Stomach (tissue), 4 donors: Measurements from ENCODE around the gene PDE8B.

Experiments used
- CTCF ChIP-seq, 7 experiments: fragments of 450-650 bp in 4 of 7; fragments of 200-600 bp in 3 of 7; sonication (generic) in 3 of 7; IDR thresholded peaks; one replicate each; pipeline ENCODE4 v1.5.1; 2016 to 2019; ENCODE audit warnings: antibody characterized with exemption in 7 of 7, control low read depth in 2 of 7, mild to moderate bottlenecking in 1 of 7
- POLR2A ChIP-seq, 4 donors: fragments of 450-650 bp; IDR thresholded peaks; one replicate each; pipeline ENCODE4 v1.6.1; 2016; ENCODE audit warnings: antibody characterized with exemption in 4 of 4, control low read depth in 2 of 4, mild to moderate bottlenecking in 1 of 4, moderate library complexity in 1 of 4

GRCh38 chr5:77267496-77267895 is 57.0 kb downstream of the PDE8B start:
- TF ChIP-seq CTCF (IDR thresholded peaks at IDR 0.05): no peak
- TF ChIP-seq POLR2A (IDR thresholded peaks at IDR 0.05): no peak
